Measurements from ENCODE around the gene DDT.
"Not testable (repeated sequence)": the region's sequence is repeated elsewhere in the genome, so short reads cannot be mapped to it uniquely, and the experiment has no call there.

DNA sequence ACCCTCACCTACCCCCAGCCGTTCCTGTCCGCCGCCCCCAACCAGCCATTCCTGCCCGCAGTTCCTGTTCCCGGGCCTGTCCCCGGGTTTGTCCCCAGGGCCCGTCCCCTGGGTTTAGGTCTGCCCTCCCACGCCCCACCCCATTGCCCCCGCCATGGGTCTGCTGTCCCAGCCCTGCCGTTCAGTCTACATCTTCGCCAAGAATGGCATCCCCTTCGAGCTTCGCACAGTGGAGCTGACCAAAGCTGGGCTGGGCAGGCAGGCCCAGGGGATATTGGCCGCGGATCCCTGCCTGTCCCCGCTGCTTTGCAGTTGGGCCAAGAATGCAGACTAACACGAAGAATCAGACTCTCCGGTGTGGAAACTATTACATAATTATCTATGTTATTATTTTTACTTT is 24.5 kb downstream of the DDT start:
- TF ChIP-seq, protein P1, sequence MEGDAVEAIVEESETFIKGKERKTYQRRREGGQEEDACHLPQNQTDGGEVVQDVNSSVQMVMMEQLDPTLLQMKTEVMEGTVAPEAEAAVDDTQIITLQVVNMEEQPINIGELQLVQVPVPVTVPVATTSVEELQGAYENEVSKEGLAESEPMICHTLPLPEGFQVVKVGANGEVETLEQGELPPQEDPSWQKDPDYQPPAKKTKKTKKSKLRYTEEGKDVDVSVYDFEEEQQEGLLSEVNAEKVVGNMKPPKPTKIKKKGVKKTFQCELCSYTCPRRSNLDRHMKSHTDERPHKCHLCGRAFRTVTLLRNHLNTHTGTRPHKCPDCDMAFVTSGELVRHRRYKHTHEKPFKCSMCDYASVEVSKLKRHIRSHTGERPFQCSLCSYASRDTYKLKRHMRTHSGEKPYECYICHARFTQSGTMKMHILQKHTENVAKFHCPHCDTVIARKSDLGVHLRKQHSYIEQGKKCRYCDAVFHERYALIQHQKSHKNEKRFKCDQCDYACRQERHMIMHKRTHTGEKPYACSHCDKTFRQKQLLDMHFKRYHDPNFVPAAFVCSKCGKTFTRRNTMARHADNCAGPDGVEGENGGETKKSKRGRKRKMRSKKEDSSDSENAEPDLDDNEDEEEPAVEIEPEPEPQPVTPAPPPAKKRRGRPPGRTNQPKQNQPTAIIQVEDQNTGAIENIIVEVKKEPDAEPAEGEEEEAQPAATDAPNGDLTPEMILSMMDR (conservative IDR thresholded peaks at IDR 0.05): not testable (repeated sequence)
- not testable (repeated sequence) for TF ChIP-seq EZH2 (IDR thresholded peaks at IDR 0.05; ENCODE audit: low read depth)

Data from PC-9 (cell line).